AG10803 (cell line): Measurements from ENCODE around the gene TDRD12.

Experiments used
- DNase-seq: peaks from one replicate; pipeline ENCODE4 v3.0.0; 2010; ENCODE audit warnings: low read depth
- H3K4me3 ChIP-seq: 2 replicates; pipeline ENCODE4 v1.5.1; 2011; ENCODE audit warnings: mild to moderate bottlenecking, low read length, control low read depth
- TF ChIP-seq, protein P1 (sequence below): conservative IDR thresholded peaks from 2 replicates; pipeline ENCODE4 v1.5.1; 2011; ENCODE audit warnings: mild to moderate bottlenecking, low read length, control low read depth, inconsistent platforms

Gene TDRD12

DNA sequence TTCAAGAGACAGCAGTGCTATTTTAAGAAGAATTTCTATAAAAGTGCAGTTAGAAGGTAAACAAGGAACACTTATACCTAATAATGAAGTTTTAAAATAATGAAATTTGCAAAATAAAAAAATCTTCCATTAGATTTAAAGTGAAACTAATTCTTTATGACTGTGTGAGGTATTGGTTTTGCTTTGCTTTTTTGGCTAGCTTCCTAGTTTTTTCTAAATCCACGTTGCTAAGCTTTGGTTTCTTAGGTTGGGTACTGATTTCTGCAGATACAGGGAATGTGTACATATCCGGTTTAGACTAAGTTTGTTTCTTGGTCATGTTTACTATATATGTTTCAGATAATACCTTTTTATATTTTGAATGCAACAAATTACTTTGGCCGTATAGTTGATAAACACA, 90.2 kb downstream of the TDRD12 start:
- no peak overlapping the region for H3K4me3 ChIP-seq
- no peak for DNase-seq
- TF ChIP-seq, protein P1, sequence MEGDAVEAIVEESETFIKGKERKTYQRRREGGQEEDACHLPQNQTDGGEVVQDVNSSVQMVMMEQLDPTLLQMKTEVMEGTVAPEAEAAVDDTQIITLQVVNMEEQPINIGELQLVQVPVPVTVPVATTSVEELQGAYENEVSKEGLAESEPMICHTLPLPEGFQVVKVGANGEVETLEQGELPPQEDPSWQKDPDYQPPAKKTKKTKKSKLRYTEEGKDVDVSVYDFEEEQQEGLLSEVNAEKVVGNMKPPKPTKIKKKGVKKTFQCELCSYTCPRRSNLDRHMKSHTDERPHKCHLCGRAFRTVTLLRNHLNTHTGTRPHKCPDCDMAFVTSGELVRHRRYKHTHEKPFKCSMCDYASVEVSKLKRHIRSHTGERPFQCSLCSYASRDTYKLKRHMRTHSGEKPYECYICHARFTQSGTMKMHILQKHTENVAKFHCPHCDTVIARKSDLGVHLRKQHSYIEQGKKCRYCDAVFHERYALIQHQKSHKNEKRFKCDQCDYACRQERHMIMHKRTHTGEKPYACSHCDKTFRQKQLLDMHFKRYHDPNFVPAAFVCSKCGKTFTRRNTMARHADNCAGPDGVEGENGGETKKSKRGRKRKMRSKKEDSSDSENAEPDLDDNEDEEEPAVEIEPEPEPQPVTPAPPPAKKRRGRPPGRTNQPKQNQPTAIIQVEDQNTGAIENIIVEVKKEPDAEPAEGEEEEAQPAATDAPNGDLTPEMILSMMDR: no peak

DNA sequence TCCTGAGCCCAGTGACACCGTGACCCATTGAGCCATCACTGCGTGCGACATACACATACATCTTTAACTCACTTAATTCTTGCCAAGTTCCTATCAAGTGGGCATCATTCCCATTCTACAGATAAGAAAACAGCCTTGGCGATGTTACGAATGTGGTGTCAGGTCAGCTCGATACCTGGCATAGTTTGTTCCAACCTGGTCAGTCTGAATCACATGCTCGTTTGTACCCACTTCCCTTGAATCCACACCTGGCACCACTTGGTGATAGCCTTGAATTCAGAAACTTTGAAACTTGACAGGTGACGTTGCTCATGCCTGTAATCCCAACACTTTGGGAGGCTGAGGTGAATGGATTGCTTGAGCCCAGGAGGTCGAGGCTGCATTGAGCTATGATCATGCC, 90.9 kb downstream of the TDRD12 start:
- no peak overlapping the region for H3K4me3 ChIP-seq
- no peak for DNase-seq
- TF ChIP-seq, protein P1: no peak

DNA sequence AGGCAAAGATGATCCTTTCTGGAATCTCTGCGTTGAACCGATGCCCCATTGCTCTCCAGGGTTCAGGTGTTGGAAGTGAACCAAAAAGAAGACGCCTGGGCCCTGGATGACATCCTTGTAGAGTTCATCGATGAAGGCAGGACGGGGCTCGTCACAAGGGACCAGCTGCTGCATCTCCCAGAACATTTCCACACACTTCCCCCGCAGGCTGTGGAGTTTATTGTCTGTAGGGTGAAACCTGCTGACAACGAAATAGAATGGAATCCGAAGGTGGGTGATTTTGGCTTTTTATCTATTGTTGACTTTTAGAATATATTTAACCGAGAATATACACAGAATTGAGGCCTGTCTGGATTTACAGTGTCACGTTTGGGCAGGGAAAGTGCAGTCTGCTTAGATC, 91.6 kb downstream of the TDRD12 start:
- TF ChIP-seq, protein P1: no peak
- no peak overlapping the region for H3K4me3 ChIP-seq
- DNase-seq: no peak

DNA sequence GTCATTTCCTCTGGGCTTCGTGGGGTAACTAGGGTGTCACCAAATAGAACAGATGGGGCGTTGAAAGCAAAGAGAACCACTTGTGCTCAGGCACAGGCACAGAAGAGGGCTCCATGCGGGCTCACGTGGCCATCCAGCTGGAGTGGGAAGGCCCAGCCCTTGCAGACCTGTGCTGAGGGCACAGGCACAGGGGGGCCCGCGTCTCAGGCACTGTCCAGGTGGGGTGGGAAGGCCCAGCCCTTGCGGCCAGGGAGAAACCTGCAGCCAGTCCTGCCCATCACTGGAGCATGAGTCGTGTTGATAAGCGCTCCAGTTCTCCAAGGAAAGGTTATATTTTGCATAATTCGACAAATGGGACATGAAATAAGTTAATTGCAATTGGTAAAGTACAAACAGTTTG, 92.5 kb downstream of the TDRD12 start:
- no peak overlapping the region for H3K4me3 ChIP-seq
- DNase-seq: no peak
- TF ChIP-seq, protein P1: no peak

DNA sequence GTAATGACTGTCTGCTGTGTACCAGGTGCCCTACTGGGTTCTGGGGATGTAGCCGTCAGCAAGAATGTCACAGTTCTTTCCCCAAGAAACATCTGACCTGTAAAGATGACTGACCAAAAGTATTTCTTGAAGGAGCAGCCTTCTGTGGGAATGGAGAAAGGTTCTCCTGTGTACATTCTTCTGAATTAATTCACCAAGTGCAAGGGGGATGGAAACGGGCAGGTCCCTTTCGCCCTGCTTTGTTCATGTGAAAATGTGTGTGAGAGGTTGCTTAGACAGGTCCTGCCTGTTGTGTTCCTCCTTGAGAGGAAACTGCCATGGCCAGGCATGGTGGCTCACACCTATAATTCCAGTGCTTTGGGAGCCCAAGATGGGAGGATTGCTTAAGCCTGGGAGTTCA, 93.0 kb downstream of the TDRD12 start:
- no peak overlapping the region for H3K4me3 ChIP-seq
- DNase-seq: no peak
- TF ChIP-seq, protein P1: no peak

DNA sequence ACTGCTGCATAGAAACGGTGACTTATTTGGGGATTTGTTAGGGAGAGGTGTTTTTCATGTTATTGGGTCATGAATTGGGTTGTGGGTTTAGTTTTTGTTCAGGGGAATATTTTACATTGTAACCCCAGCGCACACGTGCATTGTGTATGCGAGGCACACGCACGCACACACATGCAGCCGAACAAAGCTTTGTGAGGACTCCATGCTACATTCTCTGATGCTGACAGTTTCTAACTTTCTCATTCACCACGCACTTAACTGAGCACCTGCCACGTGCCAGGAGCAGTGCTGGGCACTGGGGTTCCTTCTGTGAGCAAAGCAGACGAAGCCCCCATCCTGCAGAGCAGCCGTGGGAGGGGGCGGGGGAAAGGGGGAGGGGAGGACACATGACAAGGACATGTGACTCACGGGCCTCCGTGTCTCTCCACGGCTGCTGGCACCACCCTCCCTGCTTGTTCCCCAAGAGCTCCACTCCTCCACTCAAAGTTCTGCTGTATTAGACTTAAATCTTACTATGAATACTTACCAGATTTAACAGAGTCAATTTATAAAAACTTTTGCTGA, 94.4 kb downstream of the TDRD12 start:
- TF ChIP-seq, protein P1: no peak
- DNase-seq: no peak
- no peak overlapping the region for H3K4me3 ChIP-seq

DNA sequence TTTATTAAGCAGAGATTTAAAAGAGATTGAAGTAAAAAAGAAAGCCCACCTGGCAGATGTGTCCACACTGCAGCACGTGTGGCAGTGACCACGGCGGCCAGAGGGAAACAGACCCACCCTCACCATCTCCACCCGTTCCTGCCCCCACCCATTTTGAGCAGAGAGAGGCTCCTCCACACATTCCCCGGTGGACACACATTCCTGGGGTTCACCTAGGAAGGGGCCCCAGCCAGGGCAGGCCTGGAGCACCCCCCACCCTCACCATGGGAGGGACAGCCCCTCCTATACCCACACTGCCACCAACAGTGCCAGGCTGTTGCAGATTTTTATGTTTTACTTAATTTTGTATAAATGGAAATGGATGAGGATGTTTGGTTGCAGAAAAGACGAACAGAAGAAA, 95.1 kb downstream of the TDRD12 start:
- no peak overlapping the region for H3K4me3 ChIP-seq
- no peak for DNase-seq
- TF ChIP-seq, protein P1: no peak
